Measurements from ENCODE around the gene RXRA.

- TF ChIP-seq POLR2AphosphoS5 (IDR thresholded peaks at IDR 0.05; ENCODE audit: low read depth, low read length) (no peak), POLR2A (IDR thresholded peaks at IDR 0.05; ENCODE audit: low read depth, low read length) (no peak), TAF1 (IDR thresholded peaks at IDR 0.05; ENCODE audit: low read depth, low read length) (no peak)
Measured at GRCh38 chr9:134359493-134360179, 33.4 kb downstream of the RXRA start.

Data from GM12891 (cell line).